SK-N-MC (cell line): ENCODE data around the gene TIAL1.

ENCODE experiments used
- EZH2 ChIP-seq: fragments of 200-600 bp; sonication (generic); IDR thresholded peaks from one replicate; pipeline ENCODE4 v1.6.1; 2017; ENCODE audit warnings: antibody characterized with exemption
- POLR2AphosphoS5 ChIP-seq: IDR thresholded peaks from 2 replicates; pipeline ENCODE4 v1.6.1; 2012; ENCODE audit warnings: mild to moderate bottlenecking, low read depth, low read length, borderline replicate concordance

DNA sequence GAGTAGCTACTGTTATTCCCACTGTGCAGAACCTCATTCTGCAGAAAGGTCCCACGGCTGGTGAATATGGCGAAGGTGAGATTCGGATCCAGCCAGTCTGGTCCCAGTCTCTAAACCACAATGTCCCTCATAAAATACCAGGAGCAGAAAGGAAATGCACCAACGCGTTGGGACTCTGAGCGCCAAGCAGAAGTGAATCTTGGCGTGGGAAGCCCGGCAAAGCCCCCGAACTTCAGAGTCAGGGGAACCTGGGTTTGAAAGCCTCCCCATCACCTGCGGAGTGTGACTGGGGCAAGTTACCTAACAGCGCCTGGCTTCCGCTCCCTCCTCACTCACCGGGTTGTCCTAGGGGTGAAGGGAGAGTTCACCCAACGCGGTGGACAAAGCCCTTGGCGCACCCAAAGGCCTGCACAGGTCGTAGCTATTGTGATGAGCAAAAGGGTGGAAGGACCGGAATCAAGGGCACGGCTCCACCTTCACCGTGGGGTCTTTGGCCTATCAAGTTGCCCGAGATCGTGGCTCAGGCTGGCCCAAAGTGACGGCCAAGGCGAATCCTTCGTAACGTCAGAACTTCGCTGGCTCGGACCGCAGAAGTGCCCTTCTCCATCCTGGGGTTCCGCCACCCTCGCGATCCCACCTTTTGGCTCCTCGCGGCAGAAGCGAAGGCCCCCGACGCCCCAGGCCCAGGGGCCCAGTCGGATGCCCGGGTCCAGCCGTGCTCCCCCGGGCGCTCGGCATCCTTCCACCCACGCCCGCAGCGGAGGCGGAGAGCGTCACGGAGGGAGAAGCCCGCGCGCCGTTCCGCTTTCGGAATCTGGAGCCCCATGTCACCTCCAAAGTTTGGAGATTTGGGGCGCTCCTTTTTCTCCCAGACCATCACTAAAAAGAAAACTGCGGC, 55.1 kb downstream of the TIAL1 start:
- no peak for TF ChIP-seq EZH2
- TF ChIP-seq POLR2AphosphoS5: no peak
